IPS-18c (cell line): ENCODE results near the gene GPR101.

Experiments used
- H3K4me3 ChIP-seq: 2 replicates; pipeline ENCODE4 v1.7.0; 2013; ENCODE audit warnings: low read depth, mild to moderate bottlenecking, low read length, moderate library complexity; ENCODE audit not compliant: insufficient read depth
- H3K9me3 ChIP-seq: one replicate; pipeline ENCODE4 v1.6.1; 2013; ENCODE audit warnings: mild to moderate bottlenecking, low read length, moderate library complexity; ENCODE audit not compliant: control insufficient read depth, insufficient read depth

GPR101 gene

GRCh38 chrX:137033774-137034507 lies at the start of gene GPR101:
TSS of gene GPR101 (minus strand) at chrX:137033995. CDS start at chrX:137031674, 2,321 bp downstream.
- peaks cover 16% of the 10 kb centered on the region for H3K9me3 ChIP-seq
- H3K4me3 ChIP-seq, result peak within 1 kb of the TSS; percentile 31

GRCh38 chrX:137081239-137081638 lies 47.4 kb upstream of the GPR101 start:
- H3K4me3 ChIP-seq, result no peak overlapping the region
- peaks cover 3% of the 10 kb centered on the region for H3K9me3 ChIP-seq

- no peak overlapping the region for H3K4me3 ChIP-seq
- H3K9me3 ChIP-seq, result peaks cover 2% of the 10 kb centered on the region
Observed at GRCh38 chrX:137072396-137072795, 38.6 kb upstream of the GPR101 start.

DNA sequence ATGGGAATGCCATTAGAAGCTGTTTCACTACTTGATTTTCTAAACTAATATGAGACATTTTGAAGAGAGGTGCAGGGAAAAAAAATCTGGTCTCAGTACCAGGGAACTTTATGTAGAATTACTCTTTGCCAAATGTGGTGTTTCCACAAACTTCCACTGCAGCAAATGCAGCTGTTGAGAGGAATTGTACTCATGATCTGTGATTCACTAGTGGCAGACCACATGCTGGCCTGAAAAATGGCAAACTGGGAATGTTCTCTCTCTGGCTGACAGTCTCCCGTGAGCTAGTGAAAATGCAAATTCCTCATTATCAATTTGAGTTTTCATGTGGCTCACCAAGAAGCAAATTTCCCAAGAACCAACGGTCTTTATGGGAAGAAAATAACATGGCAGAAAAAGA lies 37.8 kb upstream of the GPR101 start:
- H3K4me3 ChIP-seq, result no peak overlapping the region
- peaks cover 2% of the 10 kb centered on the region for H3K9me3 ChIP-seq

DNA sequence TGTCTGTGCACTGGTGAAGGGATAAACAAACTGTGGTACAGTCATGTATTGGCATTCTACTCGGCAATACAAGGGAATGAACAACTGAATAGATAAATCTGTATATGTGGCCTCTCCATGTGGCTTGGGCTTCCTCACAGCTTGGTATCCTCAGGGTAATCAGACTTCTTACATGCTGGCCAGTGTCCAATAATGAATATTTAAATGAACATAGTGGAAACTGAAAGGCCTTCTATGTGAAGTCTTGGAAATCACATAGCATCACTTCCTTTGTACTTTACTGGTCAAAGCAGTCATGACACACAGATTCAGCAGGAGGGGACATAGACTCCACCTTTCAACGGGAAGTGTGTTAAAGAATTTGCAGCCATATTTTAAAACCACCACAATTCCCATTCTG lies 33.4 kb upstream of the GPR101 start:
- peaks cover 4% of the 10 kb centered on the region for H3K9me3 ChIP-seq
- no peak overlapping the region for H3K4me3 ChIP-seq

DNA sequence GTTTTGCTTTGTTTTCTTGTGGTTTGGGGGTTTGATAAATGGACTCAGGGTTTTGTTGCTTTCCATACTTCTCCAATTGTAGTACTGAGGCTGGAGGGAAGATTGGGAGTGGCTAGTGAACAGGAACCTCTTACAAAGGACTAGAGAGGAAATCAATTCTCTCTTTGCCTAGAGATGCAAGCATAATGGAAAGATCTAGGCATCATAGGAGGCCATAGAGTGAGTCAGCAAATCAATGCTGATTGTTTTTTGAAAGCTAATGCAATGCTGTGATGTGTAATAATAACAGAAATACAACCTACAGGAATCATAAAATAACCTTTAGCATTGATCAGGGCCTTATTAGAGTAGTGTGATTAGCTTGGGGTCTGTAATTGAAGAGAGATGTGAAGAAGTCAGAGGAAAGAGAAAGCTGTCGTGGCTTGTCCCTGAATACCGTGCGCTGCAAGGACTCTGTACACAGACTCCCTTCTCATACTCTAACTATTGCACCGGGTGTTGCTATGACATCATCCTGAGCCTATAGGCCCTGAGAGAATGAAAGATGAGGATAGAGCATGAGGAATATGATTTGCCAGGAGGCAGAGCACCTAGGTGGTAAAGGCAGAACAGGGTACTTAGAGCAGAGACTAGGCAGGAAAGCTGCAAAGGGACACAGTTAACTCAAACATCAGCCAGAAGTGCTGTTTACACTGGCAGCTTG lies 29.3 kb upstream of the GPR101 start:
- H3K9me3 ChIP-seq, result peaks cover 2% of the 10 kb centered on the region
- no peak overlapping the region for H3K4me3 ChIP-seq

GRCh38 chrX:137058339-137059127 lies 24.7 kb upstream of the GPR101 start:
- Histone ChIP-seq H3K4me3 (no peak overlapping the region), H3K9me3 (no peaks in the 10 kb centered on the region)

GRCh38 chrX:137052643-137053235 lies 18.9 kb upstream of the GPR101 start:
- peak overlapping the region; percentile 46 for H3K4me3 ChIP-seq
- peaks cover 3% of the 10 kb centered on the region for H3K9me3 ChIP-seq

DNA sequence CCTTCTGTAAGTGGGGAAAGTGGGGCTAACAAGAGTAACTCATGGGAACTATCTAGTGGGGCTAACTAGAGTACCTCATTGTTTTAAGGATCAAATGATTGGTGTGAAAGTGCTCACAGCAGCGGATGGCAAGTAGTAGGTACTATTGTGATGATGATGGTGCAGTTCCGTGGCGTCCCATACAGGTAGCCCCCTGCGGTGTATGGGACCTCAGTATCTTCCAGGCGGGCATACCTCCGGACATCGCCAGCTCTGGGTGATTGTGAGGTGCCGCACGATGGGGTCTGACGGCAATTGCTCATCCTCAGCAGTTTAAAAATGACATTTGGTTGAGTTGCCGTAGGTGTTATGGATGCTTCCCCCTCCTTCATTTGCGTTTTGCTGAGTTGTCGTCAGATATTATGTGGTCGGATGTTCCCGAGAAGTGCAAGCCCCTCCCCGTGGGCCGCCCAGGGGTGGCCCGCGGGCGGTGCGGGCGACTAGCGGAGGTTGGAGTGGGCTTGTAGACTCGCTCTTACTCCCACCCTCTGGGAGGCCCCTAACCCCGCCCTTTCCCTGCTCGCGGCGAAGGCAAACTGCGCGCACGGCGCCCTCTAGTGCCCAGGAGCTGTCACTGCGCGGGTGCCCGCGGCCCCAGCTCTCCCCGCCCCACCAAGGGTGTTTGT lies 18.3 kb upstream of the GPR101 start:
- H3K4me3 ChIP-seq, result peak overlapping the region; percentile 46
- H3K9me3 ChIP-seq, result peaks cover 6% of the 10 kb centered on the region

GRCh38 chrX:137044893-137045292 lies 11.1 kb upstream of the GPR101 start:
- no peak overlapping the region for H3K4me3 ChIP-seq
- peaks cover 7% of the 10 kb centered on the region for H3K9me3 ChIP-seq

DNA sequence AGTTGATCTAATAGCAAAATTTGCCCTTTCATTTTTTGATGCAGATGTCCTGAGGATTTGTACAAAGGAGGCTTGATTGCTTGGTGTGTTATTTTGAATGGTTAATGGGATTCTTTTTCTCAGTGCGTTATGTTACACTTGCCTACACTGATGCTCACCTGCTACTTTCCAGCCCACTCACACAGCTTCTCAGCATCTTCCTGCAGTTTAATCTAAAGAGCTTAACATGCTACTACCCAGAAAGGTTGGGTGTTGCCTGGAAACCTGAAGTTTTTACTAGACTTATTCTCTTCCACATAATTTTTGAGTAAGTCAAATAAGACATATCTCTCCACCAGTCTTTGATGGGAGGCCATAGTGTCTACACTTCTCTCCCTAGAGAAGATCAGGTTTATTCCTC lies 9.9 kb upstream of the GPR101 start:
- peaks cover 7% of the 10 kb centered on the region for H3K9me3 ChIP-seq

DNA sequence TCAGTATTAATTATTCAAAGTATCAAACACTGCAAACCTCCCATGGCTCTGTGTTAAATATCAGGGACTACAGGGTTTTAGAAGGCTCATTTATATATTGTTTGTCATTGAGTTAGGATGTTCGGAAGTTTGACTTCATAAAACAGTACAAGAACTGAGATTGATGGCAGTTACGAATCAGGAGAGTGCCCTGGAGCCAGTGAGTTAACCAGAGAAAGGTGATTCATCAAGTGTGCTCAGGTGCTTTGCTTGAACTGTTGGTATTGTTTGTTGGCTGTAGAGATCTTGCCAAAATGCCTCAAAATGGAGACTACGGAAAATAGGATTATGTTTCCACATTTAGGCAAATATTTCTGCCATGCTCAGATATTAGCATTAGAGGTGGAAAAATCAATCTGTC lies 7.5 kb upstream of the GPR101 start:
- peaks cover 4% of the 10 kb centered on the region for H3K9me3 ChIP-seq
- H3K4me3 ChIP-seq, result no peak overlapping the region

More for the DNA sequence above, 9.9 kb upstream of the GPR101 start:
- no peak overlapping the region for H3K4me3 ChIP-seq

DNA sequence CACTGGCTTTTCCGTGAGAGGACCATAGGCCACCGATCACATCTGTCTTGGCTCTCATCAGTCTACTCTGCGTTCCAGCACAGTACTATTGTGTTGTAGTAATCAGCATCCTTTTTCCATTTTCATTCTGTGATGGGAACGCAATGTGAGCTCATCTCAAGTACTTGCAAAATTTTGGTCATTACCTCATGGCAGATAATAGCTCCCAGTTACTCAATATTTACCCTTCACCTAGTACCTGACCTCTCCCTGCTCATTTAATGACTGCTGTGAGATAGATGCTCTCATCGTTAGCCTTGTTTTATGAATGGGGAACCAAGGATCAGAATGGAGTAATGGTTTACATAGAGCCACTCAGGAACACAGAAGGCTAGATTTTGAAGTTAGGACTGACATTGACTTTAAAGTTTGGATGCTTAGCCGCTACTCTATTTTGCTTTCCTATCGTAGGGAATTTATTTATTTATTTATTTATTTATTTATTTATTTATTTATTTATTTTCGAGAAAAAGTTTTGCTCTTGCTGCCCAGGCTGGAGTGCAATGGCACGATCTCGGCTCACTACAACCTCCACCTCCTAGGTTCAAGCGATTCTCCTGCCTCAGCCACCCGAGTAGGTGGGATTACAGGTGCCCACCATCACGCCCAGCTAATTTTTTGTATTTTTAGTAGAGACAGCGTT lies 6.5 kb upstream of the GPR101 start:
- Histone ChIP-seq H3K9me3 (peaks cover 2% of the 10 kb centered on the region), H3K4me3 (no peak overlapping the region)

DNA sequence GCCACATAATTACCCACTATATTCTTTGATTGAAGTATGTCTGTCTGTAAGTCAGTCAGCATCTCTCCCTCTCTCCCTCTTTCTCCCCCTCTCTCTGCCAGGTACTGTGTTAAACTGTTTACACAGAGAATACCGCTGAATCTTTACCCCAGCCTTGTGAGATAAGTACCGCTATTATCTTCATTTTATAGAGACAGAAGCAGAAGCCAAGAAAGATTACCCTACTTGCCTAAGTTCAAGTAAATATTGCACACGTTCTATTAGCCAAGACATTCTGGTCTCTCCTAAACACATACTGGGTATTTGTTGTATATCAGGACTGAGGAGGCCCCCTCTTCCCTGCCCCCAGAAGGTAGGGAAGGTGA lies 695 bp upstream of the GPR101 start:
- Histone ChIP-seq H3K4me3 (no peak overlapping the region), H3K9me3 (peaks cover 14% of the 10 kb centered on the region)

DNA sequence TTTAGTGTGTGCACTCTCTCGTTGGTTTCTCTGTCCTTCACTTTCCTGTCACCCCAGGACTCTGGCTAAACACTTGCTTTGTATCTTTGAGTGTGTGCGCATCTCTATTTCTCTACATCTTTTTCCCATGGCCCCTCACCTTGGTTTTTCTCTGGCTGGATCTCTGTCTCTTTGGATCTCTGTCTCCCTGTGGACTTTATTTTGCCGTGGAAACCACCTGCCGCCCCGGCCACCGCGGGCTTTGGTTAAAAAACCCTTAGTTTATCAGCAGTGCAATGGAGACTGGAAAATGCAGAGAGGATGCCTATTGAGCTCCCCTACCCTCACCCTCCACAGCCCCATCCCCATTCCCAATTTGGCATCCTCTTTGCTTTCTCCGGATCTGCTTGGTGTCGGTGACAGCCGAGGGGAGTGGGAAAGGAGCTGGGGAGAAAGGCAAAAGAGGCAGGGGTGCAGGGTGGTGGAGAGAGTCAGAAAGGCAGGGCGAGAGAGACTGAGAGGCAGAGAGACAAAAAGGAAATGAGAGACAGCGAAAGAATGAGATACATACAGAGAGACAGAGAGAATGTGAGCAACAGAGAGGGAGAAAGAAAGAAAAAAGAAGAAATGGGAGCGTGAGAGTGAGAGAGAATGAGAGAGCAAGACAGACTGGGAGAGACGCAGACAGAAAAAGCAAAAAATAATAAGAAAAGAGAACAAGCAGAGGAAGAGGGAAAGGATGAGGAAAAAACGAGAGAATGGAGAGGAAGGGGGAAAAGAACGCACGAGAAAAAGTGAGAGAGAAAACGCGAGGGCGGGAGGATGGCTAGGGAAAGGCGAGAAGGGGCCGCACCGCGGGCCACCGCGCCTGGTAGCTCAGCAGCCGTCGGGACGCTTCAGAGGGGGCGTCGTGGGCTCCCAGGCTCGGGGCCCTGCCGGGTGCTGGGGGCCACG lies 688 bp downstream of the GPR101 start:
- H3K9me3 ChIP-seq, result peaks cover 16% of the 10 kb centered on the region
- H3K4me3 ChIP-seq, result no peak overlapping the region; the same call in none of the 2 replicates

DNA sequence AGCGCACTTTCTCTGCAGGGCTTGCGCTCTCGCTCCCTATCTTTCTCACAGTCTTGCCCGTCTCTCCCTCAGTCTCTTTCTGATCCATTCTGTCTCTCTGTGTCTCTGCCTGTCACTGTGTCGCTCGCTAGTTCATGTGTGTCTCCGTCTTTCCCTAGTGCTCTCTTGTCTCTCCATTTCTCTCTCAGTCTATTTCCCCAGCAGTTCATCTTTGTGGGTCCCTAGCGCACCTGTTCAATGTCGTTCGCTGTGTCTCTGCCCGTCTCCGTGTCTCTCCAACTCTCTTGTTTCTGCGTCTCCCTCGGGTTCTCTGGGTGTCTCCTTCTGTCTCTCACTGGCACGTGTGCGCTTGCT lies 1.5 kb downstream of the GPR101 start:
- Histone ChIP-seq H3K9me3 (peaks cover 16% of the 10 kb centered on the region), H3K4me3 (peak overlapping the region; percentile 44)
